H1 (cell line): ENCODE results near the gene SLC12A8. TPM values are rescaled to one million over a fixed set of nuclear protein-coding genes. Genes with fewer than 3 reads are reported as not detected.

ENCODE experiments used
- CTCF ChIA-PET: fragments of 300-600 bp; sonication (Branson Sonifier 250); formaldehyde crosslinking; loops from one replicate; lab custom pipeline; 2021; ENCODE audit not compliant: partially characterized antibody; lab: Charles Lee
- POLR2A ChIA-PET: fragments of 300-600 bp; sonication (Branson Sonifier 250); formaldehyde crosslinking; loops from one replicate; lab custom pipeline; 2021; ENCODE audit warnings: inconsistent platforms; ENCODE audit not compliant: partially characterized antibody; lab: Charles Lee
- DNase-seq, 2 experiments: peaks; one replicate each; pipeline versions ENCODE4 v3.0.0 to v3.0.0-alpha.2; 2010 to 2022; ENCODE audit warnings: low spot score in 2 of 2, low read depth in 1 of 2, mixed read lengths in 1 of 2
- FAIRE-seq: peaks from 2 replicates; lab custom pipeline; 2011; peaks lifted over from hg19 to GRCh38; lab: Jason Lieb, UNC
- H2AFZ ChIP-seq: 2 replicates; pipeline ENCODE4 v1.8.1; 2012; ENCODE audit warnings: low read length, inconsistent platforms
- H2AK5ac ChIP-seq: 2 replicates; pipeline ENCODE4 v1.6.1; 2013; ENCODE audit warnings: low read depth, low read length
- H2BK120ac ChIP-seq: replicated peaks from 2 replicates; pipeline ENCODE3; 2013; ENCODE audit warnings: low read depth, low read length, inconsistent platforms
- H2BK12ac ChIP-seq: 2 replicates; pipeline ENCODE4 v1.6.1; 2013; ENCODE audit warnings: low read depth, low read length
- H2BK15ac ChIP-seq: 2 replicates; pipeline ENCODE4 v1.6.1; 2013; ENCODE audit warnings: low read length
- H2BK20ac ChIP-seq: 2 replicates; pipeline ENCODE4 v1.6.1; 2013; ENCODE audit warnings: low read length
- H2BK5ac ChIP-seq: 2 replicates; pipeline ENCODE4 v1.6.1; 2013; ENCODE audit warnings: low read depth, low read length
- H3K14ac ChIP-seq: 2 replicates; pipeline ENCODE4 v1.6.1; 2013; ENCODE audit warnings: inconsistent platforms; ENCODE audit not compliant: insufficient read length
- H3K18ac ChIP-seq: 2 replicates; pipeline ENCODE4 v1.6.1; 2013; ENCODE audit warnings: low read length; ENCODE audit errors: extremely low read depth
- H3K23ac ChIP-seq: 2 replicates; pipeline ENCODE4 v1.6.1; 2013; ENCODE audit warnings: inconsistent platforms; ENCODE audit not compliant: insufficient read length
- H3K23me2 ChIP-seq: 2 replicates; pipeline ENCODE4 v1.6.1; 2013; ENCODE audit warnings: low read depth, low read length
- H3K27ac ChIP-seq: 2 replicates; pipeline ENCODE4 v1.6.1; 2011; ENCODE audit warnings: low read depth, low read length, inconsistent platforms
- H3K27me3 ChIP-seq, 4 experiments: replicated peaks in 1 of 4; 1 replicate in 1 of 4; 2 replicates in 3 of 4; pipeline versions ENCODE4 v1.6.1 to v1.8.1; 2011 to 2013; ENCODE audit warnings: low read length in 3 of 4, mild to moderate bottlenecking in 3 of 4, inconsistent platforms in 2 of 4, mixed read lengths in 2 of 4, moderate library complexity in 1 of 4; ENCODE audit not compliant: control insufficient read depth in 3 of 4, insufficient read depth in 3 of 4; ENCODE audit errors: extremely low read depth in 1 of 4
- H3K36me3 ChIP-seq, 4 experiments: 2 replicates each; pipeline versions ENCODE4 v1.6.1 to v1.8.1; 2011 to 2013; ENCODE audit warnings: mild to moderate bottlenecking in 4 of 4, low read length in 3 of 4, moderate library complexity in 2 of 4, control low read depth in 1 of 4, inconsistent platforms in 1 of 4; ENCODE audit not compliant: insufficient read depth in 4 of 4, control insufficient read depth in 2 of 4
- H3K4ac ChIP-seq: replicated peaks from 2 replicates; pipeline ENCODE3; 2013; ENCODE audit warnings: low read length, low read depth, mixed read lengths, inconsistent platforms; ENCODE audit not compliant: insufficient read length
- H3K4me1 ChIP-seq, 4 experiments: replicated peaks in 1 of 4; 1 replicate in 1 of 4; 2 replicates in 3 of 4; pipeline versions ENCODE4 v1.6.1 to v1.8.1; 2011 to 2013; ENCODE audit warnings: low read length in 3 of 4, inconsistent platforms in 2 of 4, mixed read lengths in 1 of 4; ENCODE audit not compliant: insufficient read depth in 4 of 4, control insufficient read depth in 3 of 4
- H3K4me2 ChIP-seq, 2 experiments: 2 replicates each; pipeline versions ENCODE4 v1.6.1 to v1.8.1; 2011 to 2013; ENCODE audit warnings: low read depth in 2 of 2, low read length in 2 of 2, control low read depth in 1 of 2, inconsistent platforms in 1 of 2, mild to moderate bottlenecking in 1 of 2; ENCODE audit not compliant: insufficient read depth in 1 of 2
- H3K4me3 ChIP-seq, 4 experiments: fragments of 200-600, 300-600 bp in 1 of 4; sonication (generic), shearing (Covaris generic), sonication (Bioruptor Twin) in 1 of 4; 2 replicates each; pipeline versions ENCODE4 v1.5.1 to v1.8.1; 2011 to 2016; ENCODE audit warnings: low read length in 4 of 4, low read depth in 3 of 4, control low read depth in 2 of 4, inconsistent platforms in 2 of 4, mild to moderate bottlenecking in 2 of 4, mixed read lengths in 1 of 4, moderate library complexity in 1 of 4; ENCODE audit not compliant: insufficient read depth in 2 of 4; ENCODE audit errors: extremely low read depth in 1 of 4
- H3K56ac ChIP-seq: replicated peaks from 2 replicates; pipeline ENCODE3; 2013; ENCODE audit warnings: low read depth, mild to moderate bottlenecking, mixed read lengths, low read length, inconsistent platforms; ENCODE audit not compliant: insufficient read length
- H3K79me1 ChIP-seq: 2 replicates; pipeline ENCODE4 v1.6.1; 2013; ENCODE audit warnings: low read depth, low read length, control low read depth
- H3K79me2 ChIP-seq, 2 experiments: 2 replicates each; pipeline versions ENCODE4 v1.6.1 to v1.8.1; 2012 to 2013; ENCODE audit warnings: low read length in 2 of 2, mild to moderate bottlenecking in 2 of 2, inconsistent platforms in 1 of 2; ENCODE audit not compliant: insufficient read depth in 2 of 2, control insufficient read depth in 1 of 2
- H3K9ac ChIP-seq, 4 experiments: replicated peaks in 1 of 4; 1 replicate in 1 of 4; 2 replicates in 3 of 4; pipeline versions ENCODE4 v1.6.1 to v1.8.1; 2011 to 2013; ENCODE audit warnings: low read depth in 3 of 4, low read length in 3 of 4, control low read depth in 2 of 4, mild to moderate bottlenecking in 2 of 4, moderate library complexity in 2 of 4, inconsistent platforms in 1 of 4; ENCODE audit errors: extremely low read depth in 1 of 4
- H3K9me3 ChIP-seq, 2 experiments: 2 replicates each; pipeline versions ENCODE4 v1.6.1 to v1.8.1; 2012 to 2013; ENCODE audit warnings: mild to moderate bottlenecking in 2 of 2, moderate library complexity in 2 of 2, control low read depth in 1 of 2, inconsistent platforms in 1 of 2, low read depth in 1 of 2, low read length in 1 of 2, mixed read lengths in 1 of 2; ENCODE audit not compliant: insufficient read depth in 2 of 2
- H4K20me1 ChIP-seq, 2 experiments: replicated peaks in 1 of 2; 2 replicates each; pipeline versions ENCODE3 to v1.8.1; 2011 to 2013; ENCODE audit warnings: inconsistent platforms in 2 of 2, low read length in 2 of 2, mild to moderate bottlenecking in 1 of 2; ENCODE audit not compliant: insufficient read depth in 2 of 2, control insufficient read depth in 1 of 2
- H4K5ac ChIP-seq: 2 replicates; pipeline ENCODE4 v1.6.1; 2013; ENCODE audit warnings: low read length, low read depth, mixed read lengths, inconsistent platforms; ENCODE audit not compliant: insufficient read length
- H4K8ac ChIP-seq: 2 replicates; pipeline ENCODE4 v1.8.0; 2013; ENCODE audit warnings: mild to moderate bottlenecking, moderate library complexity, low read length, inconsistent platforms; ENCODE audit not compliant: insufficient read depth; ENCODE audit errors: extremely low read depth
- H4K91ac ChIP-seq: replicated peaks from 2 replicates; pipeline ENCODE3; 2013; ENCODE audit warnings: low read length, mixed read lengths, inconsistent platforms; ENCODE audit not compliant: insufficient read length
- KDM4A ChIP-seq: IDR thresholded peaks from one replicate; pipeline ENCODE4 v1.7.1; 2012; ENCODE audit warnings: low read depth, mild to moderate bottlenecking, moderate library complexity, low read length, inconsistent platforms; ENCODE audit not compliant: severe bottlenecking
- NANOG ChIP-seq: IDR thresholded peaks from 2 replicates; pipeline ENCODE4 v1.6.1; 2011; ENCODE audit warnings: low read length, low read depth, mild to moderate bottlenecking, inconsistent platforms; ENCODE audit not compliant: insufficient read depth, poor library complexity, severe bottlenecking
- POLR2A ChIP-seq, 2 experiments: IDR thresholded peaks; 1 replicate in 1 of 2; 2 replicates in 1 of 2; pipeline ENCODE4 v1.6.1; 2011; ENCODE audit warnings: low read depth in 2 of 2, low read length in 2 of 2, mild to moderate bottlenecking in 2 of 2; ENCODE audit errors: control extremely low read depth in 1 of 2
- SUZ12 ChIP-seq: fragments of 200-600 bp; sonication (generic); IDR thresholded peaks from 2 replicates; pipeline ENCODE4 v1.6.1; 2012; ENCODE audit warnings: mild to moderate bottlenecking, inconsistent platforms, low read length, moderate library complexity, mixed read lengths
- TCF12 ChIP-seq: IDR thresholded peaks from 2 replicates; pipeline ENCODE4 v1.6.1; 2011; ENCODE audit warnings: low read depth, mild to moderate bottlenecking, low read length
- YY1 ChIP-seq: IDR thresholded peaks from 2 replicates; pipeline ENCODE4 v1.6.1; 2011; ENCODE audit warnings: low read depth, mild to moderate bottlenecking, low read length
- WGBS, 2 experiments: shearing (Covaris generic) in 1 of 2; methylation state at CpG; one replicate each; pipeline versions ENCODE4 v1.1.6 to v1.1.7; 2013 to 2015; ENCODE audit warnings: low lambda C conversion rate in 2 of 2, mixed read lengths in 2 of 2, inconsistent platforms in 1 of 2, low coverage in 1 of 2, missing lambda C conversion rate in 1 of 2; ENCODE audit not compliant: insufficient replicate concordance in 2 of 2, insufficient coverage in 1 of 2, insufficient read length in 1 of 2; ENCODE audit errors: extremely low coverage in 1 of 2, missing lambda C conversion rate in 1 of 2; 5-methylcytosine and 5-hydroxymethylcytosine counted together
- polyA plus RNA-seq, 7 experiments: library from polyadenylated mRNA; depleted of rRNA in 3 of 7; stranded (reverse) in 5 of 7; unstranded in 2 of 7; fragments of >200 nt in 5 of 7; fragments of 200-250 nt in 2 of 7; gene quantifications; 1 replicate in 5 of 7; 2 replicates in 1 of 7; 4 replicates in 1 of 7; pipeline versions ENCODE4 v1.2.1 to v1.2.3, GENCODE V29; 2011 to 2013; ENCODE audit warnings: missing spikeins in 2 of 7, mixed read lengths in 2 of 7
- total RNA-seq: library from RNA; stranded (reverse); fragmentation: NEBNext Ultra II Directional; extraction: Animal tissue kit (Norgen Biotek cat#: 25700); gene quantifications from 2 replicates; pipeline ENCODE4 v1.2.1, GENCODE V29; 2021

The SLC12A8 gene
- total and polyA plus RNA-seq, 2 of the 8 experiments (the other 6 are each of a cell fraction or from before 2014, with no cell fraction given), result 13.7 to 14.4 TPM

DNA sequence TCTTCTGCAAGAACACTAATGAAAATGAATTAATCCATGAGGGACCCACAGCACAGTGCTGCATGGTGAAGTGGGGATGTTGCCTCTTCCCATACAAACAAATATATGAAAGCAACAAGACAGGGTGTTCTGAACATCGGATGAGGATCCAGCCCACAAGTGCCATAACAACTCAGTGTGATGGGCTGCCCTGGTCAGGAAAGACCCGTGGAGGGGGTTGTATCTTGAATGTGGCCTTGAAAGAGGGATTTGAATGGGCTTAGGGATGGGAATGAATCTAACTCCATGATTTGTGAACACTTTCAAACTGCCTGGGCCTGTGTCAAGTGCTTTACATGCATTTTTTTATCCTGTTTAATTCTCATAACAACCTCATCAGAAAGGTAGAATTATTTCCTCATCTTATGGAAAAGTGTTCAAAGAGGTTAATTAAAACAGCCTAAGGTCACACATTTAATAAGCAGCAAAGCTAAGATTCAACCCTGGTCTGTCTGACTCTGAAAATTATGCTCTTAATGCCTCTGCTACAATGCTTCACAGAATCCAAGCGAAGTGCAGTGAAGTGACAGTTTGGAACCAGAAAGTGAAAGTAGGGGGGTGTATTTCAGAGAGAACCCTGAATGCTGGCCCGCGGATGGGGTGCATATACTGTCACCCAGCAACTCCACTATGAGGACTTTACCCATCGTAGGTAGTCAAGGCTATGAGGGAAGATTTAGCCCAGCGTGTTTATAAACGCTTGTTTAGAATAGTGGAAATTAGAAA lies 91.1 kb downstream of the SLC12A8 start:
- Histone ChIP-seq H3K4me3 (peak overlapping the region in 2 of 4 experiments; percentile 16 to 60; a peak in 4 of 8 replicates), H2BK120ac (peak overlapping the region; percentile 12), H3K18ac (peak overlapping the region; percentile 48), H3K27ac (no peak overlapping the region), H4K5ac (peak overlapping the region; percentile 24), H4K91ac (peak overlapping the region; percentile 56), H3K36me3 (no peaks in the 10 kb centered on the region), H2BK15ac (no peak overlapping the region), H3K4me1 (peaks cover 12 to 32% (median 16%) of the 10 kb centered on the region in 4 experiments), H3K56ac (no peak overlapping the region), H2BK20ac (peak overlapping the region; percentile 36; the same call in 1 of the 2 replicates), H3K4me2 (peak overlapping the region; percentile 88 to 91), H3K23me2 (peaks cover 6% of the 10 kb centered on the region), H3K23ac (no peak overlapping the region), H3K27me3 (no peaks in the 10 kb centered on the region), H2BK5ac (peak overlapping the region; percentile 9; the same call in 1 of the 2 replicates), H3K79me1 (no peaks in the 10 kb centered on the region), H3K79me2 (no peaks in the 10 kb centered on the region), H3K4ac (no peak overlapping the region), H2BK12ac (peak overlapping the region; percentile 20; the same call in 1 of the 2 replicates), H4K8ac (no peak overlapping the region), H2AFZ (no peak overlapping the region), H3K14ac (no peak overlapping the region), H3K9me3 (no peaks in the 10 kb centered on the region), H4K20me1 (no peaks in the 10 kb centered on the region), H2AK5ac (no peak overlapping the region), H3K9ac (no peak overlapping the region)
- POLR2A ChIA-PET, result interaction anchor here (0.8 to 2.2 kb wide), 5 partner anchors 8 to 53 kb away, joined by 3 to 10 read pairs (median 3); no protein-coding TSS in a partner anchor
- CTCF ChIA-PET, result interaction anchor here (0.8 to 1.4 kb wide), 4 partner anchors 8 to 126 kb away, joined by 3 to 7 read pairs (median 4); no protein-coding TSS in a partner anchor
- FAIRE-seq (no peak), DNase-seq (no peak)
- 74% methylated on average over 8 of the region's 8 CpGs; no CpG with 5 or more reads in 1 of the 2 experiments for WGBS, 2 experiments
- TF ChIP-seq POLR2A (IDR thresholded peaks at IDR 0.05; ENCODE audit: control extremely low read depth in 1 of 2, low read depth in 2 of 2, low read length in 2 of 2), result no peak
- no peak for TF ChIP-seq SUZ12
- no peak for TF ChIP-seq KDM4A
- no peak for TF ChIP-seq NANOG
- no peak for TF ChIP-seq YY1
- no peak for TF ChIP-seq TCF12
